K562 (cell line): ENCODE data around the gene TXN. TPM values are rescaled to one million over a fixed set of nuclear protein-coding genes. Genes with fewer than 3 reads are reported as not detected.

Experiments used
- ATAC-seq: fragments of 200-7000 bp; cut with Tn5 transposase; 3 replicates; pipeline ENCODE4 v1.9.1; 2020; ENCODE audit warnings: moderate library complexity
- BruUV-seq: library from RNA; stranded (reverse); fragments of 400-500 nt; replicated peaks from 2 replicates; lab custom pipeline; 2021; lab: Mats Ljungman, UMichigan
- CTCF ChIA-PET: fragments of 300-600 bp; formaldehyde crosslinking; extraction: SDS; loops from one replicate; lab custom pipeline; 2021; ENCODE audit warnings: low intra/inter-chr PET ratio; lab: Yijun Ruan, JAX
- POLR2A ChIA-PET: fragments of 300-600, 350-650 bp; sonication (Branson Sonifier 250); formaldehyde crosslinking; extraction: SDS; loops from one replicate; lab custom pipeline; 2021; ENCODE audit warnings: antibody characterized with exemption, inconsistent platforms; lab: Yijun Ruan, JAX
- DNase-seq, 4 experiments: peaks; one replicate each; pipeline versions ENCODE4 v3.0.0 to v3.0.0-alpha.2; 2011 to 2018; ENCODE audit warnings: low spot score in 3 of 4, mixed read lengths in 3 of 4; ENCODE audit errors: extremely low read depth in 1 of 4
- FAIRE-seq: peaks from 2 replicates; lab custom pipeline; 2011; peaks lifted over from hg19 to GRCh38; lab: Jason Lieb, UNC
- H2AFZ ChIP-seq: 2 replicates; pipeline ENCODE4 v1.6.0; 2011; ENCODE audit warnings: low read depth, low read length, control low read depth, inconsistent platforms
- H3K27ac ChIP-seq: fragments of 200-600 bp; 3 replicates; pipeline ENCODE4 v1.8.0; 2011; ENCODE audit warnings: low read depth, mild to moderate bottlenecking, control low read depth, inconsistent platforms, low read length, moderate library complexity, mixed read lengths; ENCODE audit errors: extremely low read depth
- H3K27me3 ChIP-seq, 2 experiments: fragments of 300-600 bp in 1 of 2; 2 replicates in 1 of 2; 3 replicates in 1 of 2; pipeline versions ENCODE4 v1.6.0 to v1.8.0; 2011; ENCODE audit warnings: inconsistent platforms in 2 of 2, low read length in 2 of 2, mild to moderate bottlenecking in 1 of 2, mixed read lengths in 1 of 2, moderate library complexity in 1 of 2; ENCODE audit not compliant: control insufficient read depth in 2 of 2, insufficient read depth in 2 of 2
- H3K36me3 ChIP-seq: fragments of 300-600 bp; 3 replicates; pipeline ENCODE4 v1.8.0; 2011; ENCODE audit warnings: mild to moderate bottlenecking, low read length, inconsistent platforms; ENCODE audit not compliant: control insufficient read depth, insufficient read depth
- H3K4me1 ChIP-seq, 2 experiments: fragments of 200-600 bp in 1 of 2; replicated peaks in 1 of 2; 2 replicates in 1 of 2; 3 replicates in 1 of 2; pipeline versions ENCODE4 v1.5.1 to v1.8.0; 2011; ENCODE audit warnings: inconsistent platforms in 2 of 2, low read length in 2 of 2, mild to moderate bottlenecking in 1 of 2, mixed read lengths in 1 of 2, moderate library complexity in 1 of 2; ENCODE audit not compliant: control insufficient read depth in 2 of 2, insufficient read depth in 2 of 2
- H3K4me2 ChIP-seq: 2 replicates; pipeline ENCODE4 v1.6.1; 2011; ENCODE audit warnings: low read length, control low read depth, inconsistent platforms, mixed read lengths; ENCODE audit not compliant: insufficient read depth
- H3K4me3 ChIP-seq: fragments of 200-600 bp; sonication (generic), shearing (Covaris generic); 2 replicates; pipeline ENCODE4 v1.5.1; 2016; ENCODE audit warnings: control low read depth, inconsistent platforms
- H3K79me2 ChIP-seq: fragments of 200-600 bp; 3 replicates; pipeline ENCODE4 v1.8.0; 2011; ENCODE audit warnings: low read length, inconsistent platforms; ENCODE audit not compliant: control insufficient read depth, insufficient read depth
- H3K9ac ChIP-seq, 2 experiments: 2 replicates each; pipeline versions ENCODE4 v1.6.0 to v1.6.1; 2011; ENCODE audit warnings: low read depth in 2 of 2, low read length in 2 of 2, control low read depth in 1 of 2, inconsistent platforms in 1 of 2, mild to moderate bottlenecking in 1 of 2, mixed read lengths in 1 of 2; ENCODE audit not compliant: insufficient read depth in 1 of 2
- H3K9me1 ChIP-seq: one replicate; pipeline ENCODE4 v1.6.0; 2011; ENCODE audit warnings: inconsistent platforms, mild to moderate bottlenecking, low read length, moderate library complexity; ENCODE audit not compliant: control insufficient read depth, insufficient read depth
- H3K9me3 ChIP-seq: replicated peaks from 2 replicates; pipeline ENCODE4 v1.5.1; 2011; ENCODE audit warnings: low read depth, low read length, inconsistent platforms; ENCODE audit not compliant: control insufficient read depth, insufficient read depth
- H4K20me1 ChIP-seq: replicated peaks from 2 replicates; pipeline ENCODE4 v1.6.1; 2011; ENCODE audit warnings: low read length, inconsistent platforms, mixed read lengths; ENCODE audit not compliant: control insufficient read depth, insufficient read depth
- ARID3A ChIP-seq: IDR thresholded peaks from 2 replicates; pipeline ENCODE4 v1.6.1; 2012; ENCODE audit warnings: low read depth, low read length, improper control_type of control experiment, borderline replicate concordance
- CTCF ChIP-seq, 3 experiments: IDR thresholded peaks in 2 of 3; conservative IDR thresholded peaks in 1 of 3; 2 replicates each; pipeline ENCODE4 v1.5.1; 2011 to 2012; ENCODE audit warnings: low read length in 3 of 3, mild to moderate bottlenecking in 3 of 3, control low read depth in 2 of 3, improper control_type of control experiment in 1 of 3, inconsistent platforms in 1 of 3, low read depth in 1 of 3, mixed read lengths in 1 of 3, moderate library complexity in 1 of 3; ENCODE audit not compliant: insufficient read depth in 2 of 3
- EGR1 ChIP-seq: fragments of 450-650 bp; conservative IDR thresholded peaks from 2 replicates; pipeline ENCODE4 v1.6.1; 2017; ENCODE audit warnings: mild to moderate bottlenecking
- ERF ChIP-seq: fragments of 450-650 bp; formaldehyde crosslinking; IDR thresholded peaks from 2 replicates; pipeline ENCODE4 v1.4.0; 2020; ENCODE audit warnings: mild to moderate bottlenecking, mixed read lengths
- GTF2E2 ChIP-seq: fragments of 200-800 bp; sonication (Bioruptor generic); IDR thresholded peaks from 2 replicates; pipeline ENCODE4 v1.6.1; 2016; ENCODE audit warnings: missing genetic modification characterization, missing compliant biosample characterization
- HNRNPK ChIP-seq: fragments of 200-400 bp; formaldehyde crosslinking; IDR thresholded peaks from one replicate; pipeline ENCODE4 v1.6.1; 2018; ENCODE audit warnings: mild to moderate bottlenecking, low read depth, low read length; ENCODE audit not compliant: poor library complexity, severe bottlenecking
- NR4A1 ChIP-seq, 2 experiments: fragments of 250-450 bp in 1 of 2; fragments of 450-650 bp in 1 of 2; sonication (Bioruptor Pico) in 1 of 2; IDR thresholded peaks; 2 replicates each; pipeline versions ENCODE4 v1.4.0 to v1.6.1; 2016 to 2020; ENCODE audit warnings: mild to moderate bottlenecking in 2 of 2, missing compliant biosample characterization in 1 of 2, missing genetic modification characterization in 1 of 2, moderate library complexity in 1 of 2
- PURB ChIP-seq: sonication (generic); formaldehyde crosslinking; IDR thresholded peaks from 2 replicates; pipeline ENCODE4 v1.9.0; 2021; ENCODE audit warnings: low read depth, mild to moderate bottlenecking, missing genetic modification reagents
- RAD51 ChIP-seq: fragments of 450-650 bp; IDR thresholded peaks from 2 replicates; pipeline ENCODE4 v1.7.1; 2016; ENCODE audit warnings: low read depth, mild to moderate bottlenecking, borderline replicate concordance
- SOX6 ChIP-seq: fragments of 450-650 bp; IDR thresholded peaks from 2 replicates; pipeline ENCODE4 v1.6.1; 2014; ENCODE audit warnings: mild to moderate bottlenecking
- TEAD1 ChIP-seq, 2 experiments: fragments of 450-650 bp in 1 of 2; sonication (generic) in 1 of 2; formaldehyde crosslinking; IDR thresholded peaks; 2 replicates each; pipeline versions ENCODE4 v1.4.0 to v1.8.0; 2020 to 2022; ENCODE audit warnings: mild to moderate bottlenecking in 2 of 2, missing genetic modification reagents in 1 of 2
- TSC22D4 ChIP-seq: fragments of 450-650 bp; IDR thresholded peaks from 2 replicates; pipeline ENCODE4 v1.6.1; 2016; ENCODE audit warnings: missing genetic modification characterization, missing biosample characterization, control low read depth
- YY1 ChIP-seq, 3 experiments: IDR thresholded peaks; 2 replicates each; pipeline ENCODE4 v1.6.1; 2011; ENCODE audit warnings: low read length in 2 of 3, mild to moderate bottlenecking in 2 of 3, moderate library complexity in 2 of 3, borderline replicate concordance in 1 of 3, control low read depth in 1 of 3, low read depth in 1 of 3; ENCODE audit not compliant: insufficient read depth in 3 of 3, insufficient replicate concordance in 2 of 3, control insufficient read depth in 1 of 3, insufficient read length in 1 of 3; ENCODE audit errors: extremely low read depth in 1 of 3
- WGBS: fragments of 100-300 bp; shearing (Covaris generic); methylation state at CpG from one replicate; pipeline ENCODE4 v1.1.6; 2016; ENCODE audit warnings: low coverage, mixed read lengths; ENCODE audit not compliant: insufficient coverage; ENCODE audit errors: missing lambda C conversion rate; 5-methylcytosine and 5-hydroxymethylcytosine counted together
- in situ Hi-C: fragments of 300-500 bp; cut with MboI; formaldehyde crosslinking; loops from 4 replicates; pipeline ENCODE4 v1.15.0; 2018; ENCODE audit warnings: inconsistent platforms, mixed read lengths
- intact Hi-C: fragments of 100-400 bp; cut with micrococcal nuclease; formaldehyde crosslinking; loops from 2 replicates; pipeline ENCODE4 v1.14.2; 2022
- polyA plus RNA-seq, 8 experiments: library from polyadenylated mRNA; depleted of rRNA in 4 of 8; stranded (reverse) in 5 of 8; unstranded in 3 of 8; fragments of >200 nt; fragmentation: Nextera tagmentation in 2 of 8; fragmentation: Illumina TruSeq in 1 of 8; extraction: Ambion mirVana in 2 of 8; extraction: Trizol in 1 of 8; gene quantifications; 2 replicates each; pipeline versions ENCODE4 v1.2.1 to v1.2.3, GENCODE V29; 2011 to 2014; ENCODE audit warnings: inconsistent platforms in 1 of 8, missing spikeins in 1 of 8
- total RNA-seq, 7 experiments: library from RNA; depleted of rRNA in 6 of 7; stranded (reverse); fragments of >200 nt in 6 of 7; fragmentation: Illumina TruSeq in 2 of 7; extraction: Trizol in 2 of 7; gene quantifications; 2 replicates each; pipeline versions ENCODE4 v1.2.1 to v1.2.3, GENCODE V29; 2011 to 2021; ENCODE audit warnings: low replicate concordance in 1 of 7

Gene TXN
- total and polyA plus RNA-seq, 9 of the 15 experiments (the other 6 are each of a cell fraction or from before 2014, with no cell fraction given): 272 to 1,596 (median 514) TPM

- TF ChIP-seq NR4A1 (CRISPR knock-in tag; IDR thresholded peaks at IDR 0.05) (no peak), NR4A1 (tag; IDR thresholded peaks at IDR 0.05) (no peak), RAD51 (no peak)
- TF ChIP-seq, all 486 proteins: peak for 0
Measured at GRCh38 chr9:110213413-110214044, 42.8 kb downstream of the TXN start (continued).

GRCh38 chr9:110208031-110208430, 48.3 kb downstream of the TXN start, which contains the start of gene C9orf152:
C9orf152 (minus strand) TSS chr9:110208159; CDS start chr9:110207579, 580 bp downstream.
- Histone ChIP-seq H3K27ac (no peak within 1 kb of the TSS), H3K27me3 (peaks cover 6 to 12% of the 10 kb centered on the region in 2 experiments; a peak in 2 of 5 replicates), H3K4me2 (no peak within 1 kb of the TSS), H2AFZ (no peak within 1 kb of the TSS), H3K4me3 (no peak within 1 kb of the TSS), H4K20me1 (0 out of 2 replicates have a peak, but pooled peaks cover 3% of the 10 kb centered on the region), H3K36me3 (no peaks in the 10 kb centered on the region), H3K9me3 (no peaks in the 10 kb centered on the region; the same call in 1 of the 2 replicates), H3K4me1 (no peaks in the 10 kb centered on the region; a peak in 1 of 5 replicates), H3K9me1 (no peaks in the 10 kb centered on the region), H3K9ac (no peak within 1 kb of the TSS), H3K79me2 (no peaks in the 10 kb centered on the region)
- POLR2A ChIA-PET: no interaction called here
- FAIRE-seq: no peak
- CTCF ChIA-PET: no interaction called here
- 1% methylated on average over 9 of the region's 9 CpGs for WGBS
- ATAC-seq: no peak
- BruUV-seq: no TSS peak
- TF ChIP-seq EGR1 (no peak), SOX6 (no peak), PURB (CRISPR knock-in tag) (no peak), ARID3A (no peak), YY1 (IDR thresholded peaks at IDR 0.05; ENCODE audit: borderline replicate concordance in 1 of 3, control insufficient read depth in 1 of 3, extremely low read depth in 1 of 3, insufficient read depth in 3 of 3, insufficient read length in 1 of 3, insufficient replicate concordance in 2 of 3, low read depth in 1 of 3, low read length in 2 of 3) (no peak), HNRNPK (no peak), GTF2E2 (no peak), TSC22D4 (tag) (no peak), TEAD1 (CRISPR knock-in tag; IDR thresholded peaks at IDR 0.05) (no peak), CTCF (IDR thresholded peaks at IDR 0.05 in 2 of 3, conservative IDR thresholded peaks at IDR 0.05 in 1 of 3; ENCODE audit: insufficient read depth in 2 of 3, low read depth in 1 of 3, low read length in 3 of 3) (no peak), ERF (CRISPR knock-in tag) (no peak)
- DNase-seq: no peak
- intact Hi-C loops: no loop called here
- in situ Hi-C loops: no loop called here
